Spleen (tissue), 11 donors: Measurements from ENCODE around the gene ETV6. TPM values are rescaled to one million over a fixed set of nuclear protein-coding genes. Genes with fewer than 3 reads are reported as not detected.
A peak's percentile ranks its signal among the peaks of the same experiment; 100 is the strongest.

ENCODE experiments used
- DNase-seq: peaks from one replicate; pipeline ENCODE4 v3.0.0-alpha.2; 2020
- H3K27ac ChIP-seq, 8 donors: fragments of 200-600 bp; sonication (generic) in 7 of 8; 1 replicate in 4 of 8; 2 replicates in 4 of 8; pipeline versions ENCODE4 v1.5.0 to v1.8.0; 2016 to 2021; ENCODE audit warnings: inconsistent platforms in 4 of 8, mild to moderate bottlenecking in 4 of 8, moderate library complexity in 1 of 8
- H3K27me3 ChIP-seq, 7 donors: fragments of 200-600 bp; sonication (generic) in 6 of 7; replicated peaks in 1 of 7; 1 replicate in 4 of 7; 2 replicates in 3 of 7; pipeline versions ENCODE4 v1.5.0 to v1.8.0; 2016 to 2021; ENCODE audit warnings: inconsistent platforms in 3 of 7, mild to moderate bottlenecking in 1 of 7
- H3K36me3 ChIP-seq, 6 donors: fragments of 200-600 bp; sonication (generic) in 5 of 6; 1 replicate in 4 of 6; 2 replicates in 2 of 6; pipeline versions ENCODE4 v1.5.0 to v1.8.0; 2016 to 2021; ENCODE audit warnings: inconsistent platforms in 2 of 6
- H3K4me1 ChIP-seq, 6 donors: fragments of 200-600 bp; sonication (generic) in 5 of 6; 1 replicate in 3 of 6; 2 replicates in 3 of 6; pipeline versions ENCODE4 v1.5.0 to v1.8.0; 2016 to 2021; ENCODE audit warnings: inconsistent platforms in 3 of 6
- H3K4me3 ChIP-seq, 8 donors: fragments of 200-600 bp; sonication (generic) in 7 of 8; 1 replicate in 4 of 8; 2 replicates in 4 of 8; pipeline versions ENCODE4 v1.5.0 to v1.8.0; 2016 to 2021; ENCODE audit warnings: inconsistent platforms in 4 of 8, mild to moderate bottlenecking in 4 of 8, moderate library complexity in 2 of 8
- H3K9me3 ChIP-seq, 8 donors: fragments of 200-600 bp; sonication (generic) in 7 of 8; 1 replicate in 4 of 8; 2 replicates in 4 of 8; pipeline versions ENCODE4 v1.5.0 to v1.8.0; 2016 to 2021; ENCODE audit warnings: inconsistent platforms in 4 of 8
- CTCF ChIP-seq, 11 experiments: fragments of 200-600 bp in 7 of 11; fragments of 450-650 bp in 4 of 11; sonication (generic) in 4 of 11; IDR thresholded peaks in 8 of 11; conservative IDR thresholded peaks in 3 of 11; 1 replicate in 7 of 11; 2 replicates in 4 of 11; pipeline versions ENCODE4 v1.4.0 to v1.8.0; 2016 to 2021; ENCODE audit warnings: antibody characterized with exemption in 11 of 11, inconsistent platforms in 4 of 11, mild to moderate bottlenecking in 1 of 11
- POLR2A ChIP-seq, 3 donors: fragments of 450-650 bp; IDR thresholded peaks; one replicate each; pipeline ENCODE4 v1.5.1; 2017; ENCODE audit warnings: antibody characterized with exemption in 3 of 3, mild to moderate bottlenecking in 1 of 3
- POLR2AphosphoS5 ChIP-seq, 3 donors: sonication (generic); formaldehyde crosslinking; IDR thresholded peaks; one replicate each; pipeline ENCODE4 v1.5.1; 2017; ENCODE audit warnings: antibody characterized with exemption in 3 of 3
- WGBS, 5 donors: extraction: QIAGEN DNeasy Blood & Tissue Kit in 3 of 5; methylation state at CpG; one replicate each; pipeline versions ENCODE4 v1.1.5 to v1.1.7; 2013 to 2018; 5-methylcytosine and 5-hydroxymethylcytosine counted together
- intact Hi-C: fragments of 100-400 bp; cut with DNase I; formaldehyde crosslinking; loops from one replicate; pipeline ENCODE4 v1.15.0; 2023; ENCODE audit warnings: low total_unique reads
- polyA plus RNA-seq, 3 donors: library from polyadenylated mRNA; stranded (reverse); fragments of 200-250 nt; gene quantifications; one replicate each; pipeline ENCODE4 v1.2.1, GENCODE V29; 2013
- total RNA-seq, 7 donors: library from RNA; depleted of rRNA in 3 of 7; stranded (reverse); fragments of >200 nt in 3 of 7; fragmentation: NEBNext Ultra II Directional in 4 of 7; extraction: Animal tissue kit (Norgen Biotek cat#: 25700) in 4 of 7; gene quantifications; one replicate each; pipeline versions ENCODE4 v1.1.0 to v1.2.1, GENCODE V29; 2016 to 2021
- donor health status: healthy with polysubstance abuse.
- donor health status: DM: no; HTN: no; CAD: no; lungs with moderate emphysema.
- donor health status: DM: no; HTN: no; CAD: no.
- donor health status: Bipolar disorder and iron deficiency.
- donor health status: healthy.
- donor health status: DM: no; HTN: no; CAD: no.
- donor health status: DM: yes; HTN: yes; CAD: no.

Gene ETV6
- total and polyA plus RNA-seq, 10 donors: 7.2 to 116 (median 57.8) TPM

DNA sequence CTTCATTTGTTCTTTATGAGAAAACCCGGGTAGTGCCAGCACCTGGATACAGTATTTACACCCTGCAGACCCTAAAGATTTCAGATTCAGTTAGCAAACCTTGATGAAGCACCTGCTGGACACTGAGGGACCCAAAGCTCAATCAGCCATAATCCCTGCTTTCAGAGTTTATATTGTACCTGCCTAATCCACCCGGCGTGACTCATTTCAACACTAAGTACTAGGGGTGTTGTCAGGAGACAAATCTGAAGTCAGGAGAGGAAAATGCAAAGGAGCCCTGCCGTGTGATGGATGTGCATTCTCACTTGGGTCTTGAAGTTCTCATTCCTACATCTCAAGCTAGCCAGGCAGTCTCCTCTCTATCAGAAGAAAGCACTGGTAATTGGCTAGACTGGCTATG lies 244.5 kb downstream of the ETV6 start:
- 85 to 93% (median 88%) methylated on average over 4 of the region's 4 CpGs for WGBS, 5 donors
- intact Hi-C loops: no loop called here

DNA sequence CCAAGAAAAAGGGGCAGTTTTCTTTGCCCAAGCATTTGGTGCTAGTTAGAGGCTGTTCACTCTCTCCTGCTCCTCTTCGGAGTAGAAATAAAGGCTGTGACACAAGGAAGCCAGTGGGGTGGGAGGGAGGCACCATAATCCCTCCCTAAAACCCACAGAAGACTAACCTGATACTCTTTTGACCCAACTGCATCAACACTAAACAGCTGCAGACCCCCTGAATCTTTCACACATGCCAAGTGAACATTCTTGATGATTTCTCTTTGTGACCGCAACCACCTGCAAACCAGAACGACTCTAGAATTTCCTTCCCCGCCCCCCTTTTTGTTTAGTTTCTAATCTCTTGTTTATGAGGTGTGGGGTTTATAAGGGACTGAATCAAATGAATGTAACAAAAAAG lies 245.4 kb downstream of the ETV6 start:
- Histone ChIP-seq H3K27ac (no peak overlapping the region), H3K4me3 (no peak overlapping the region), H3K9me3 (no peaks in the 10 kb centered on the region), H3K27me3 (no peaks in the 10 kb centered on the region), H3K4me1 (peaks cover 0 to 54% (median 19%) of the 10 kb centered on the region in 6 donors), H3K36me3 (peaks cover 0 to 51% (median 30%) of the 10 kb centered on the region in 6 donors)
- WGBS, 5 donors: 57 to 75% (median 61%) methylated on average over 4 of the region's 4 CpGs
- intact Hi-C loops: no loop called here
- DNase-seq: no peak
- TF ChIP-seq POLR2AphosphoS5 (IDR thresholded peaks at IDR 0.05): no peak
- TF ChIP-seq POLR2A (IDR thresholded peaks at IDR 0.05): no peak
- no peak for TF ChIP-seq CTCF (IDR thresholded peaks at IDR 0.05 in 8 of 11, conservative IDR thresholded peaks at IDR 0.05 in 3 of 11)

More for the DNA sequence above, 244.5 kb downstream of the ETV6 start:
- no peak for TF ChIP-seq POLR2A (IDR thresholded peaks at IDR 0.05)
- TF ChIP-seq POLR2AphosphoS5 (IDR thresholded peaks at IDR 0.05): no peak
- no peak for TF ChIP-seq CTCF (IDR thresholded peaks at IDR 0.05 in 8 of 11, conservative IDR thresholded peaks at IDR 0.05 in 3 of 11)
- no peak overlapping the region for H3K27ac ChIP-seq
- no peak overlapping the region for H3K4me3 ChIP-seq
- no peaks in the 10 kb centered on the region for H3K27me3 ChIP-seq
- peaks cover 0 to 60% (median 30%) of the 10 kb centered on the region in 6 donors for H3K36me3 ChIP-seq
- no peaks in the 10 kb centered on the region for H3K9me3 ChIP-seq
- peaks cover 0 to 54% (median 19%) of the 10 kb centered on the region in 6 donors for H3K4me1 ChIP-seq
- no peak for DNase-seq

GRCh38 chr12:11895421-11896078 lies 246.1 kb downstream of the ETV6 start:
- no peak overlapping the region for H3K4me3 ChIP-seq
- peaks cover 0 to 50% (median 19%) of the 10 kb centered on the region in 6 donors for H3K4me1 ChIP-seq
- TF ChIP-seq POLR2AphosphoS5 (IDR thresholded peaks at IDR 0.05) (peak in 1 of 3 donors; percentile 32), CTCF (IDR thresholded peaks at IDR 0.05 in 8 of 11, conservative IDR thresholded peaks at IDR 0.05 in 3 of 11) (no peak), POLR2A (IDR thresholded peaks at IDR 0.05) (no peak)
- WGBS, 5 donors: 76 to 89% (median 85%) methylated on average over 7 of the region's 7 CpGs
- H3K27ac ChIP-seq: peak overlapping the region in 2 of 8 donors; percentile 15 to 28
- DNase-seq: no peak
- no peaks in the 10 kb centered on the region for H3K27me3 ChIP-seq
- intact Hi-C loops: no loop called here
- peaks cover 0 to 44% (median 27%) of the 10 kb centered on the region in 6 donors for H3K36me3 ChIP-seq
- H3K9me3 ChIP-seq: no peaks in the 10 kb centered on the region

- no peak for DNase-seq
- no peak overlapping the region for H3K4me3 ChIP-seq
- H3K9me3 ChIP-seq: no peaks in the 10 kb centered on the region
- WGBS, 5 donors: 62 to 83% (median 76%) methylated on average over 3 of the region's 3 CpGs
- intact Hi-C loops: no loop called here
- no peak for TF ChIP-seq POLR2A (IDR thresholded peaks at IDR 0.05)
- TF ChIP-seq POLR2AphosphoS5 (IDR thresholded peaks at IDR 0.05): no peak
- TF ChIP-seq CTCF (IDR thresholded peaks at IDR 0.05 in 8 of 11, conservative IDR thresholded peaks at IDR 0.05 in 3 of 11): no peak
- peaks cover 0 to 40% (median 12%) of the 10 kb centered on the region in 6 donors for H3K4me1 ChIP-seq
- H3K27me3 ChIP-seq: no peaks in the 10 kb centered on the region
- peak overlapping the region in 2 of 8 donors; percentile 15 to 28 for H3K27ac ChIP-seq
- H3K36me3 ChIP-seq: peaks cover 0 to 35% (median 19%) of the 10 kb centered on the region in 6 donors
Measured at GRCh38 chr12:11896417-11896929, 247.0 kb downstream of the ETV6 start.
